ENCODE results near the gene TEX19. TPM values are rescaled to one million over a fixed set of nuclear protein-coding genes. Genes with fewer than 3 reads are reported as not detected.

The TEX19 gene
- total RNA-seq, 2 donors from 2014 or later, result not detected

DNA sequence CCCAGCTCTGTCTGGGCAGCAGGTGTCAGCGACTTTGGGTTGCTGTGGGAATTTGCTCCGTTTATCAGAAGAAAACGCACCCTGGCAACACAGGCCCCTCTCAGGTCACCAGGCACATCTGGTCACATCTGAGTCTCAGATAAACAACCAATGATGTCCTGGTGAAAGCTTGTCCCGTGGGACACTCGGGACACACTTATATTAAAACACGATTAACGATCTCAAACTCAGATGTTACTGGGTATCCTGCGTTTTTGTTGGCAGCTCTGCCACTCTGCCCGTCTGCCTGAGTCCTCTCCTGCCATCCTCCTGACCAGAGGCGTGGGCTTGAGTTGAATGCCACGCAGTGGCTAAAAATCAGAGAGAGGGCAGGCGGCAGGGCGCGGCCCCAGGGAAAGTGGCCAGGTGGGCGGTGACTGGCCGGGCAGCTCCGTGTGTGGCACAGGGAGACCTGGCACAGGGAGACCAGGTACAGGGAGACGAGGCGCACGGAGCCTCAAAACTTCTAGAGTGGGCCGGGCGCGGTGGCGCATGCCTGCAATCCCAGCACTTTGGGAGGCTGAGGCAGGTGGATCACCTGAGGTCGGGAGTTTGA lies 27.6 kb upstream of the TEX19 start:
- no peaks in the 10 kb centered on the region for H3K36me3 ChIP-seq
- H3K9me3 ChIP-seq, result no peaks in the 10 kb centered on the region
- H3K27ac ChIP-seq, result no peak overlapping the region
- DNase-seq, result no peak
- peak overlapping the region; percentile 47 for H3K4me3 ChIP-seq
- H3K27me3 ChIP-seq, result peaks cover 16% of the 10 kb centered on the region
- TF ChIP-seq, protein P1, sequence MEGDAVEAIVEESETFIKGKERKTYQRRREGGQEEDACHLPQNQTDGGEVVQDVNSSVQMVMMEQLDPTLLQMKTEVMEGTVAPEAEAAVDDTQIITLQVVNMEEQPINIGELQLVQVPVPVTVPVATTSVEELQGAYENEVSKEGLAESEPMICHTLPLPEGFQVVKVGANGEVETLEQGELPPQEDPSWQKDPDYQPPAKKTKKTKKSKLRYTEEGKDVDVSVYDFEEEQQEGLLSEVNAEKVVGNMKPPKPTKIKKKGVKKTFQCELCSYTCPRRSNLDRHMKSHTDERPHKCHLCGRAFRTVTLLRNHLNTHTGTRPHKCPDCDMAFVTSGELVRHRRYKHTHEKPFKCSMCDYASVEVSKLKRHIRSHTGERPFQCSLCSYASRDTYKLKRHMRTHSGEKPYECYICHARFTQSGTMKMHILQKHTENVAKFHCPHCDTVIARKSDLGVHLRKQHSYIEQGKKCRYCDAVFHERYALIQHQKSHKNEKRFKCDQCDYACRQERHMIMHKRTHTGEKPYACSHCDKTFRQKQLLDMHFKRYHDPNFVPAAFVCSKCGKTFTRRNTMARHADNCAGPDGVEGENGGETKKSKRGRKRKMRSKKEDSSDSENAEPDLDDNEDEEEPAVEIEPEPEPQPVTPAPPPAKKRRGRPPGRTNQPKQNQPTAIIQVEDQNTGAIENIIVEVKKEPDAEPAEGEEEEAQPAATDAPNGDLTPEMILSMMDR (IDR thresholded peaks at IDR 0.05), result no peak
- H3K9ac ChIP-seq (ENCODE audit: low read depth in 2 of 2, low read length in 2 of 2), result peak overlapping the region; percentile 3 to 34
- intact Hi-C loops (cut with DNase I), result no loop called here
- peaks cover 33% of the 10 kb centered on the region for H3K4me1 ChIP-seq

DNA sequence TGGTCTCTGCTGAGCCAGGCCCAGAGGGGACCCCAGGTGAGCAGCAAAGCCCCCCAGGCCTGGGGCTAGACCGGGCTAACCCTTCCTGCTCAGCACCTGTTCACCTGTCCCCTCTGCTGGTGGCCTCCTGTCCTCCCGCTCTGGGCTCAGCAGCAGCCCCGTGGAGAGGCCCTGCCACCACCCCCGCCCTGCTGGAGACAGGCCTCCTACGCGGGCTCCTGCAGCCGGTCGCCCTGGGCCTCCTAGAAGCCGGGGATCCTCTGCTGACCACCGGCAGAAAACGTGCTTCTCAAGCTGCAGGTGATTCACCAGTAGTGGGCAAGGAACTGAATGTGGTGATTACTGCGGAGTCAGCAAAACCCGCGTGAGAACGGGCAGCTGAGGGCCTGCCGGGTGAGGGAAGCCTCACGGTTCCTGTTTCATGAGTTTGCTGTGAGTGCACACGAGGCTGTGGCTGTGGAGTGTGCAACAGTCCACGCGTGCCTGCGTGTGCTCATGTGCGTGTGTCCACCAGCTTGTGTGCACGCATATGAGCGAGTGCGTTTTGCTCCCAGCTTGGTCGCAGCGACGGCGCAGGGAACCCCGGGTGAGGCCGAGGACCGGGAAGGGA lies 26.3 kb upstream of the TEX19 start:
- peaks cover 16% of the 10 kb centered on the region for H3K27me3 ChIP-seq
- intact Hi-C loops (cut with DNase I), result no loop called here
- H3K36me3 ChIP-seq, result no peaks in the 10 kb centered on the region
- peak overlapping the region; percentile 47 for H3K4me3 ChIP-seq
- DNase-seq, result no peak
- H3K27ac ChIP-seq, result peak overlapping the region; percentile 26
- no peaks in the 10 kb centered on the region for H3K9me3 ChIP-seq
- H3K9ac ChIP-seq (ENCODE audit: low read depth in 2 of 2, low read length in 2 of 2), result peak overlapping the region; percentile 60 to 77
- TF ChIP-seq, protein P1 (IDR thresholded peaks at IDR 0.05), result no peak
- peaks cover 33% of the 10 kb centered on the region for H3K4me1 ChIP-seq

DNA sequence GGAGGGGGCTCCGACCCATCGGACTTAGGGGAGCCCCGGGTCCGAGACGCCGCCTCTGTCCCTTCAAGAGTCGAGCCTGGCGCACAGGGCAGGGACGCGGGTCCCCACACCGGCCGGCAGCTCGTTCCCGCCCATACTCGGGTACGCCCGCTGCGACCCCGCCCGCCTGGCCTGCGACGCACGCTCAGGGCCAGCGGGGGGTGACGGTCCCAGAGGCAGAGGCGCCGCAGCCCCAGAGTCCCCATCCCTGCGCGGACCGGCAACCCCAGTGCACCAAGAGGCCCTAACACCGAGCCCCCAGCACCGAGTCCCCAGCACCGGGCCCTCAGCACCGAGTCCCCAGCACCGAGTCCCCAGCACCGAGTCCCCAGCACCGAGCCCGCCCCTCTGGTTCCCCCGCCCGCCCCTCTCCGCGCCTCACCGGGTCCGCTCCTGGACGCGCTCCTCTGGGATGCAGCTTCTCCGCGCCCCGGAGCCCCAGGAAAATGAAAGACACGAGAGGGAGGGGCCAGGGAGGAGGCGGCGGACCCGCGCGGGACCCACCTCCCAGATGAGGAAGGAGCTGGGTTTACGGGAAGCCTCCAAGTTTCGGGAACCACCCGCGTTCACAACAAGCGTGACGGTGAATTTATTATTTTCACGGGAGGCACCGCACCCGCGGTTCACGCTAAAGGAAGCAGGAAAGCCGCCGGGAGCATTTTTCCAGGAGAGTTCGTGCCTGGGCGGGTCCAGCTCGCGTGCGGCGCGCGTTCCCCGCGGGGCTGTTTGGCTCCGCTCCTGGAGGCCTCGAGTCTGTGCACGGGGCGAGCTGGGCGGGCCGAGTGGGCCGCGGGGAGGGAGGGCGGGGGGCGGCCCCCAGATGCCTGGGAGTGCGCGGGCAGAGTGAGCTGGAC lies 25.5 kb upstream of the TEX19 start, which contains the start of gene SECTM1:
SECTM1 (minus strand) TSS at position 488 of the 893 bp plus-strand sequence. CDS start 6,526 bp downstream, outside the sequence.
- Histone ChIP-seq H3K9me3 (no peaks in the 10 kb centered on the region), H3K4me3 (peak within 1 kb of the TSS; percentile 47), H3K4me1 (peaks cover 33% of the 10 kb centered on the region), H3K36me3 (no peaks in the 10 kb centered on the region), H3K27me3 (peaks cover 16% of the 10 kb centered on the region), H3K9ac (ENCODE audit: low read depth in 2 of 2, low read length in 2 of 2) (peak within 1 kb of the TSS; percentile 68 to 81), H3K27ac (peak within 1 kb of the TSS; percentile 73)
- TF ChIP-seq, protein P1 (IDR thresholded peaks at IDR 0.05), result no peak
- intact Hi-C loops (cut with DNase I), result no loop called here
- DNase-seq, result peak; percentile 68

DNA sequence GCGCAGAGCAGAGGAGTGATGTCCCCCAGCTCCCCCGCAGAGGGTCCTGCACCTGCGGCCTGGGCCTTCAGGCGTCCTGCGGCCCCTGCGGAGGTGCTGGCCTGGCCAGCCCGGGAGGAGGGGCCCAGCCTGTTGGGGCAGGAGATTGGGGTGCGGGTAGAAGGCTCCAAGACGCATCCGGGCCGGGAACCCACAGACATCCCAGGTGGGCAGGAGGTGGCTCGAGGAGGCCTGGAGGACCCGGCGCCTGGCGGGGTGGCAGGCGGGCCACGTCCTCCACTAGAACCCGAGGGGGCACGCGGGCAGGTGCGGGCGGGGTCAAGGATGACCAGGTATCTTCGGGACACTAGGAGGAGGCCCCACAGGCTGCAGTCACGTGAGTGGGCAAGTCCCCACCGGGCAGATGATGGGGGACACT lies 24.8 kb upstream of the TEX19 start:
- no peak for DNase-seq
- Histone ChIP-seq H3K9ac (ENCODE audit: low read depth in 2 of 2, low read length in 2 of 2) (peak overlapping the region; percentile 68 to 81), H3K36me3 (no peaks in the 10 kb centered on the region), H3K4me3 (peak overlapping the region; percentile 47), H3K27me3 (peaks cover 16% of the 10 kb centered on the region), H3K4me1 (peaks cover 33% of the 10 kb centered on the region), H3K9me3 (no peaks in the 10 kb centered on the region), H3K27ac (peak overlapping the region; percentile 73)
- intact Hi-C loops (cut with DNase I), result no loop called here
- TF ChIP-seq, protein P1 (IDR thresholded peaks at IDR 0.05), result no peak

DNA sequence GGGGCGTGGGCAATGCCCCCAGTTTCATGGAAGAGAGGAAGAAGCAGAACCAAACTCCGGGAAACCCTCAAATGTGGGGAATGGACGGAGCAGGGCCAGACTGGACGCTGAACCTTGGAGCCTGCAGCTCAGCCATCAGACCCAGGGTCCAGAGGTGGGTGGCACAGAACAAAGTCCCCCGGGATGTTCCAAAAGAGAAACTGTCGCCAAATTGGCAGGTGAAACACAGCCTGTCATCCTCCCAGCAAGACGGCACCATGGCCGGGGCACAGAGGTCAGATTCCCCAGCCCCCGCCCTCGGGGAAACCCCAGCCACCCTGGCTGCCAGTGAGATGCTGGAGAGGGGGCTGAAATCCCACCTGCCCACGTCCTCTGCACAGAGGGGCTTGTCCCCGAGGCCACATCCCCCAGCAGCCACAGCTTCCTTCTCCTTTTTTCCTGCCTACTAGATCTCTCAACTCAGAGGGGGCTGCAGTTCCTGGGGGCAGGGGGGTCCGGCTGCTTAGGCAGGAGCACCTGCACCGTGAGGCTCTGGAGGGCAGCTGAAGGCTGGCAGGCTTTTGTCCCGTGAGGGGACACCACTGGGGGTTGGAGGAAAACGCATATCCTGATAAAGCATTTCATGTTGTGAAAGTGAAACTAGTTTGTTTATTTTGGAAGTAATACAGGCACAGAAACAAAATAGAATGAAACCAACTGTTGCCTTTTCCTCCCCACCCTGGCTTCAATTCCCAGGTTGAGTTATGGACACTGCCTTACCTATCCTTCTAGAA lies 24.2 kb upstream of the TEX19 start:
- no peaks in the 10 kb centered on the region for H3K36me3 ChIP-seq
- H3K27ac ChIP-seq, result peak overlapping the region; percentile 73
- no peaks in the 10 kb centered on the region for H3K9me3 ChIP-seq
- H3K9ac ChIP-seq (ENCODE audit: low read depth in 2 of 2, low read length in 2 of 2), result peak overlapping the region; percentile 68 to 81
- H3K4me3 ChIP-seq, result peak overlapping the region; percentile 47
- peaks cover 16% of the 10 kb centered on the region for H3K27me3 ChIP-seq
- DNase-seq, result no peak
- TF ChIP-seq, protein P1 (IDR thresholded peaks at IDR 0.05), result no peak
- intact Hi-C loops (cut with DNase I), result no loop called here
- peaks cover 33% of the 10 kb centered on the region for H3K4me1 ChIP-seq

All from colonic mucosa (tissue), 4 donors.